ENCODE measurements around the gene MRPL55. TPM values are rescaled to one million over a fixed set of nuclear protein-coding genes. Genes with fewer than 3 reads are reported as not detected.

Gene MRPL55
- total RNA-seq, 1 donor from 2014 or later: 47.5 TPM

DNA sequence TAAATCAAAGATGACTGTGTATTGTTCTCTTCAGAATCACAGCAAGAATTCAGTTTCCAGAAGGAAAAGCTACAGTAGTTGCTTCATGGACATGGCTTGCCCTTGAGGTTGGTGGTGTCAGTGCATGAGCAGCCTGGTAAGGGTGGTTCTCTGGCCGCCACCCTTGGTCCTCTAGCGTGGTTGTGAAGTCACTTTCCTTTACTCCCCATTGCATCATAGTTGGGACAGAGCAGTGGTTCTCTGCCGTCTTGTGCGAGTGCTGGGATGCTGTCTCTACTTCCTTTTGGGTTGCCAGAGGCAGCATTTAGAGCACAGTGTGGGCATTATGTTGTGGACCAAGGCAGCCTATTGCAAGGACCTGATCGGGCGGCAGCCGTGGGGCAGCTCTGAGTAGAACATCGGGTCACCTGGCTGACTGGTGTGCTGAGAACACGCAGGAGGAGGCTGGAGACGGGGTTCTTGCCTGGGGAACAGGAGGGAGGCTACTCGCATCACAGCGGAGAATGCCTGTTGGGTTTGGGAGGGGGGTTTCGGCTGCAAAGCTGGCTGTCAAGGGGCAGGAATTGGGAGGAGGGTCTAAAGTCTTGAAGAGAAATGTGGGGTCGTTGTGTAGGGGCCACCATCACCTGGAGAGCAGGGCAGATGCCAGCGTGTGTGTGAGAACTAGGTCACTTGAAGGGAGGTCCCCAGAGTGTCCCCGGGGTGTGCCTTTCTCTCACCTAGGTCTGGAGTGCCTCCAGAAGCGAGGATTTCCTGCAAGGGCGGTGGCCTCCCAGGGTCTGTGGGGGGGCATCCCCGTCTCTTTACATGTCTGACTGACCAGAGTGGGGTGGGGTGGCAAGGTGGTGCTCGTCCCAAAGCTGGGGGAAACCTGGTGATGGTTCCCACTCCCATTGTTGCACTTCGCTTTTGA, 20.3 kb downstream of the MRPL55 start:
- peak overlapping the region; percentile 74 for H3K4me3 Mint-ChIP-seq (ENCODE audit: unreplicated experiment)
- peak overlapping the region; percentile 63 for H3K27ac Mint-ChIP-seq (ENCODE audit: unreplicated experiment)
- no peaks in the 10 kb centered on the region for H3K9me3 Mint-ChIP-seq (ENCODE audit: unreplicated experiment)
- H3K36me3 Mint-ChIP-seq (ENCODE audit: low read depth, unreplicated experiment): peaks cover 13% of the 10 kb centered on the region
- peaks cover 76% of the 10 kb centered on the region for H3K4me1 Mint-ChIP-seq (ENCODE audit: unreplicated experiment)
- DNase-seq (ENCODE audit: low spot score): no peak
- H3K27me3 Mint-ChIP-seq (ENCODE audit: unreplicated experiment): peaks cover 17% of the 10 kb centered on the region
- TF ChIP-seq, protein P1, sequence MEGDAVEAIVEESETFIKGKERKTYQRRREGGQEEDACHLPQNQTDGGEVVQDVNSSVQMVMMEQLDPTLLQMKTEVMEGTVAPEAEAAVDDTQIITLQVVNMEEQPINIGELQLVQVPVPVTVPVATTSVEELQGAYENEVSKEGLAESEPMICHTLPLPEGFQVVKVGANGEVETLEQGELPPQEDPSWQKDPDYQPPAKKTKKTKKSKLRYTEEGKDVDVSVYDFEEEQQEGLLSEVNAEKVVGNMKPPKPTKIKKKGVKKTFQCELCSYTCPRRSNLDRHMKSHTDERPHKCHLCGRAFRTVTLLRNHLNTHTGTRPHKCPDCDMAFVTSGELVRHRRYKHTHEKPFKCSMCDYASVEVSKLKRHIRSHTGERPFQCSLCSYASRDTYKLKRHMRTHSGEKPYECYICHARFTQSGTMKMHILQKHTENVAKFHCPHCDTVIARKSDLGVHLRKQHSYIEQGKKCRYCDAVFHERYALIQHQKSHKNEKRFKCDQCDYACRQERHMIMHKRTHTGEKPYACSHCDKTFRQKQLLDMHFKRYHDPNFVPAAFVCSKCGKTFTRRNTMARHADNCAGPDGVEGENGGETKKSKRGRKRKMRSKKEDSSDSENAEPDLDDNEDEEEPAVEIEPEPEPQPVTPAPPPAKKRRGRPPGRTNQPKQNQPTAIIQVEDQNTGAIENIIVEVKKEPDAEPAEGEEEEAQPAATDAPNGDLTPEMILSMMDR (IDR thresholded peaks at IDR 0.05; ENCODE audit: unreplicated experiment): no peak

DNA sequence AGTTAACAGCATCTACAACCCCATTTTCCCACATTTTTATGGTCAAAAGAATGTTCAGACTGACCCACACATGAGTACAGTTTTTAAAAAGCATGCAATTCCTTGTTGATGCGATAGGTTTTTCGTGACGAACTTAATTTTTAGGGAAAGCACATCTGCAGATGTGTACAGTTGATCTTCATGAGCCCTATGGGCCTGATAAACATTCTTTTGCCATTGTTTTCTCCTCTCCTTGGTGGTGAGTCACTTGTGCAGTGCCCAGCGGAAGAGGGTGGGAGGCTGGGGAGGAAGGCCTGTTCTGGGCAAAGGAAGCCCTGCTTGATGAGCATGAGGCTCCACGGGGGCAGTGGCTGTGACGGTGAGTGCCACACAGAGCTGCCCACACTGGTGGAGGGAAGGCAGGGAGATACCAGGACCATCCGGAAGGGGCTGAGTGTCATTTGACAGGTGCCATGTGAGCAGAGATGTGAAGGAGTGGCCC, 21.3 kb downstream of the MRPL55 start:
- TF ChIP-seq, protein P1 (IDR thresholded peaks at IDR 0.05; ENCODE audit: unreplicated experiment): no peak
- no peaks in the 10 kb centered on the region for H3K9me3 Mint-ChIP-seq (ENCODE audit: unreplicated experiment)
- peak overlapping the region; percentile 61 for H3K27ac Mint-ChIP-seq (ENCODE audit: unreplicated experiment)
- H3K4me1 Mint-ChIP-seq (ENCODE audit: unreplicated experiment): peaks cover 83% of the 10 kb centered on the region
- peaks cover 19% of the 10 kb centered on the region for H3K36me3 Mint-ChIP-seq (ENCODE audit: low read depth, unreplicated experiment)
- H3K4me3 Mint-ChIP-seq (ENCODE audit: unreplicated experiment): peak overlapping the region; percentile 71
- no peak for DNase-seq (ENCODE audit: low spot score)
- peaks cover 24% of the 10 kb centered on the region for H3K27me3 Mint-ChIP-seq (ENCODE audit: unreplicated experiment)

DNA sequence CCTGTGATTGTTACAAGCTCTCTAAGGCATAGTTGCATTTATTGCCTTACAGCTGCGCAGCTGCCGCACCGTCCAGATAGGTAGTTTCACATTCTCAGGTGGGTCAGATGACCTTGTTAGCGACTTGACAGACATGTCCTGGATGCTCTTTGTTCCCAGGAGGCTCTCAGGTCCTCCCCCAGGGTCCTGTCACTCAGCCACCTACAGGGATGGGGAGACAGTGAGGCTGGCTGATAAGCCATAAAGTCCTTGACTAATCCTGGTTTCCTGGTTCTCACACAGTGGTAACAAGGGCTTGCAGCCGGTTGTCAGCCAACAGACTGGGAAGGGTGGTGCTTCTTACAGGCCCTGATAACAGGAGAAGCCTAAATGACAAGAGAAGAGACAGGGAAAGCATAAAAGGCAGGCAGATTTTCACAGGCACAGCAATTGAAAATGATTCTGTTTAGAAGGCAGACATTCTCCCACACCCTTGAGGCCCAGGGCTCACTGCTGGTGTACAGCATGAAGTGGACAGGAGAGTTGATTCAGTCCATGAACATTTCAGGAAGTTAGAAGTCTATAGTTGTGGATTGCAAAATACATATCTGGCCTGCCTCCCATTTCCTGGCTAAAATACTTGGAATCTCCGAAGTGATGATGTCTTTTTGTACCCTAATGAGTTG, 23.7 kb downstream of the MRPL55 start:
- peaks cover 19% of the 10 kb centered on the region for H3K36me3 Mint-ChIP-seq (ENCODE audit: low read depth, unreplicated experiment)
- H3K27me3 Mint-ChIP-seq (ENCODE audit: unreplicated experiment): peaks cover 25% of the 10 kb centered on the region
- peak overlapping the region; percentile 98 for H3K27ac Mint-ChIP-seq (ENCODE audit: unreplicated experiment)
- H3K4me3 Mint-ChIP-seq (ENCODE audit: unreplicated experiment): peak overlapping the region; percentile 98
- no peak for DNase-seq (ENCODE audit: low spot score)
- peaks cover 68% of the 10 kb centered on the region for H3K4me1 Mint-ChIP-seq (ENCODE audit: unreplicated experiment)
- no peaks in the 10 kb centered on the region for H3K9me3 Mint-ChIP-seq (ENCODE audit: unreplicated experiment)
- TF ChIP-seq, protein P1 (IDR thresholded peaks at IDR 0.05; ENCODE audit: unreplicated experiment): no peak

DNA sequence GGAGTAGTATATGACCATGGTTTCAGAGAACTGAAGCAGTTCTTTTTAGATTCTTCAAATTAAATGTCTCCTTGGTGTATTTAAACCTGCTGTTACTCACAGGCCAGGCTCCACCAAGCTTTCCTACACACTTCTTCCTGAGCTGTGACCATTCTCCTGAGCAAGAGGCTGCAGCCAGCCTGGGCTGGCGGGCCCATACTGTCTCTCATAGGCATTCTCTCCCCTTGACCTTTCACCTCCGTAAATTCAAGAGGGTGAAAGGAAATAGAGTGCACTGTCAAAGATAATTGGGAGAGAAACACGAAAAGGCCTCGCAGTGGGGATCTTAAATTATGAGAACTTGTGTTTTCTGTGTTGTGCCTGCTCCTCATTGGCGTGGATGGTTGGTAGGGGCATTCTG, 24.3 kb downstream of the MRPL55 start:
- H3K4me3 Mint-ChIP-seq (ENCODE audit: unreplicated experiment): peak overlapping the region; percentile 98
- H3K36me3 Mint-ChIP-seq (ENCODE audit: low read depth, unreplicated experiment): peaks cover 19% of the 10 kb centered on the region
- TF ChIP-seq, protein P1 (IDR thresholded peaks at IDR 0.05; ENCODE audit: unreplicated experiment): no peak
- peaks cover 65% of the 10 kb centered on the region for H3K4me1 Mint-ChIP-seq (ENCODE audit: unreplicated experiment)
- no peaks in the 10 kb centered on the region for H3K9me3 Mint-ChIP-seq (ENCODE audit: unreplicated experiment)
- H3K27ac Mint-ChIP-seq (ENCODE audit: unreplicated experiment): peak overlapping the region; percentile 98
- H3K27me3 Mint-ChIP-seq (ENCODE audit: unreplicated experiment): peaks cover 23% of the 10 kb centered on the region
- DNase-seq (ENCODE audit: low spot score): no peak

Data from endothelial cell (in vitro differentiated cells).